HepG2 (cell line): Measurements from ENCODE around the gene MUTYH. TPM values are rescaled to one million over a fixed set of nuclear protein-coding genes. Genes with fewer than 3 reads are reported as not detected.

ENCODE experiments used
- CEBPG ChIP-seq: IDR thresholded peaks from 2 replicates; pipeline ENCODE4 v1.6.1; 2016
- CREB3 ChIP-seq: sonication (generic); formaldehyde crosslinking; IDR thresholded peaks from 2 replicates; pipeline ENCODE4 v1.5.0; 2020; ENCODE audit warnings: missing genetic modification reagents
- HOXA3 ChIP-seq: sonication (generic); formaldehyde crosslinking; IDR thresholded peaks from 2 replicates; pipeline ENCODE4 v1.5.0; 2020; ENCODE audit warnings: missing genetic modification reagents
- PATZ1 ChIP-seq: sonication (generic); formaldehyde crosslinking; IDR thresholded peaks from 2 replicates; pipeline ENCODE4 v1.4.0; 2020; ENCODE audit warnings: missing genetic modification reagents
- PAWR ChIP-seq: sonication (generic); formaldehyde crosslinking; IDR thresholded peaks from 2 replicates; pipeline ENCODE4 v1.4.0; 2020; ENCODE audit warnings: missing genetic modification reagents, mild to moderate bottlenecking, borderline replicate concordance
- POGZ ChIP-seq: sonication (generic); formaldehyde crosslinking; IDR thresholded peaks from 2 replicates; pipeline ENCODE4 v1.4.0; 2020; ENCODE audit warnings: mild to moderate bottlenecking, missing genetic modification reagents
- RELA ChIP-seq: sonication (generic); formaldehyde crosslinking; IDR thresholded peaks from 2 replicates; pipeline ENCODE4 v1.4.0; 2020; ENCODE audit warnings: missing genetic modification reagents
- RXRB ChIP-seq: IDR thresholded peaks from 2 replicates; pipeline ENCODE4 v1.6.1; 2016; ENCODE audit warnings: borderline replicate concordance, missing genetic modification reagents, missing compliant biosample characterization
- SRF ChIP-seq: IDR thresholded peaks from 2 replicates; pipeline ENCODE4 v1.6.1; 2011; ENCODE audit warnings: mild to moderate bottlenecking, low read depth, low read length, moderate library complexity
- TAF15 ChIP-seq: fragments of 200-400 bp; formaldehyde crosslinking; IDR thresholded peaks from one replicate; pipeline ENCODE4 v1.6.1; 2018; ENCODE audit warnings: mild to moderate bottlenecking, low read depth, low read length; ENCODE audit not compliant: poor library complexity, severe bottlenecking
- TFAP4 ChIP-seq: sonication (generic); IDR thresholded peaks from 2 replicates; pipeline ENCODE4 v1.6.1; 2016; ENCODE audit warnings: low read depth, borderline replicate concordance
- TGIF2 ChIP-seq: IDR thresholded peaks from 2 replicates; pipeline ENCODE4 v1.6.1; 2016; ENCODE audit warnings: control low read depth, missing compliant biosample characterization
- TRIM22 ChIP-seq: fragments of 450-650 bp; IDR thresholded peaks from 2 replicates; pipeline ENCODE4 v1.6.1; 2017
- ZBTB7A ChIP-seq: sonication (generic); formaldehyde crosslinking; IDR thresholded peaks from 2 replicates; pipeline ENCODE4 v1.8.0; 2022; ENCODE audit warnings: mild to moderate bottlenecking, missing genetic modification reagents
- ZFP1 ChIP-seq: IDR thresholded peaks from 2 replicates; pipeline ENCODE4 v1.6.1; 2016
- ZNF230 ChIP-seq: sonication (generic); formaldehyde crosslinking; IDR thresholded peaks from 2 replicates; pipeline ENCODE4 v1.4.0; 2020; ENCODE audit warnings: mild to moderate bottlenecking, missing genetic modification reagents
- ZNF354B ChIP-seq: sonication (generic); formaldehyde crosslinking; IDR thresholded peaks from 2 replicates; pipeline ENCODE4 v1.8.0; 2022; ENCODE audit warnings: mild to moderate bottlenecking, missing genetic modification reagents
- ZNF446 ChIP-seq: sonication (generic); formaldehyde crosslinking; IDR thresholded peaks from 2 replicates; pipeline ENCODE4 v1.5.0; 2020; ENCODE audit warnings: mild to moderate bottlenecking, missing genetic modification reagents
- ZNF468 ChIP-seq: sonication (generic); formaldehyde crosslinking; IDR thresholded peaks from 2 replicates; pipeline ENCODE4 v1.8.0; 2022; ENCODE audit warnings: mild to moderate bottlenecking, moderate library complexity, missing genetic modification reagents
- ZNF574 ChIP-seq: sonication (generic); formaldehyde crosslinking; IDR thresholded peaks from 2 replicates; pipeline ENCODE4 v1.4.0; 2020; ENCODE audit warnings: missing genetic modification reagents
- ZNF784 ChIP-seq: sonication (generic); formaldehyde crosslinking; IDR thresholded peaks from 2 replicates; pipeline ENCODE4 v1.5.1; 2020; ENCODE audit warnings: missing genetic modification reagents, mild to moderate bottlenecking, borderline replicate concordance
- polyA plus RNA-seq, 8 experiments: library from polyadenylated mRNA; depleted of rRNA in 3 of 8; stranded (reverse) in 7 of 8; unstranded in 1 of 8; fragments of >200 nt; fragmentation: Illumina TruSeq in 4 of 8; extraction: Trizol in 4 of 8; gene quantifications; 2 replicates each; pipeline versions ENCODE4 v1.2.1 to v1.2.3, GENCODE V29; 2011 to 2016; ENCODE audit warnings: low read depth in 4 of 8, missing spikeins in 1 of 8, mixed read lengths in 1 of 8; ENCODE audit not compliant: insufficient read depth in 1 of 8
- total RNA-seq, 5 experiments: library from RNA; depleted of rRNA; stranded (reverse); fragments of >200 nt; fragmentation: Illumina TruSeq; extraction: Trizol; gene quantifications; 2 replicates each; pipeline ENCODE4 v1.2.3, GENCODE V29; 2016; ENCODE audit warnings: low read depth in 1 of 5

The MUTYH gene
- total and polyA plus RNA-seq, 2 of the 13 experiments (the other 11 are each of a cell fraction or from before 2014, with no cell fraction given), result 16.3 to 17.1 TPM

- no peak for TF ChIP-seq ZNF354B (CRISPR knock-in tag)
- TF ChIP-seq TRIM22, result no peak
- peak; percentile 25; the same call in 1 of the 2 replicates for TF ChIP-seq RXRB (CRISPR knock-in tag)
- no peak for TF ChIP-seq TAF15
- 0 out of 2 replicates have a peak, but pooled peaks have one; percentile 17 for TF ChIP-seq PATZ1 (CRISPR knock-in tag)
- TF ChIP-seq TFAP4, result no peak
- no peak for TF ChIP-seq TGIF2 (CRISPR knock-in tag)
- no peak for TF ChIP-seq RELA (CRISPR knock-in tag)
- no peak for TF ChIP-seq SRF
- peak; percentile 88 for TF ChIP-seq HOXA3 (CRISPR knock-in tag)
- TF ChIP-seq PAWR (CRISPR knock-in tag), result no peak
- TF ChIP-seq ZBTB7A, result peak; percentile 85
- 0 out of 2 replicates have a peak, but pooled peaks have one; percentile 53 for TF ChIP-seq CREB3 (CRISPR knock-in tag)
- peak; percentile 85 for TF ChIP-seq ZNF574 (CRISPR knock-in tag)
- TF ChIP-seq ZNF230 (CRISPR knock-in tag), result peak; percentile 69; the same call in 1 of the 2 replicates
- TF ChIP-seq ZNF446 (CRISPR knock-in tag), result no peak
- no peak for TF ChIP-seq ZFP1
- TF ChIP-seq POGZ, result peak; percentile 88
- no peak; the same call in none of the 2 replicates for TF ChIP-seq ZNF468
- 0 out of 2 replicates have a peak, but pooled peaks have one; percentile 13 for TF ChIP-seq CEBPG (CRISPR knock-in tag)
- TF ChIP-seq ZNF784 (CRISPR knock-in tag), result 0 out of 2 replicates have a peak, but pooled peaks have one; percentile 76
Measured at GRCh38 chr1:45339789-45340558, at the start of gene MUTYH, which contains the start of gene TOE1 (continued).
